Thyroid gland (tissue), 4 donors: ENCODE results near the gene ZNF2.

Experiments
- CTCF ChIP-seq, 6 experiments: fragments of 200-600 bp in 3 of 6; fragments of 450-650 bp in 3 of 6; sonication (generic) in 3 of 6; IDR thresholded peaks; one replicate each; pipeline ENCODE4 v1.5.1; 2016 to 2019; ENCODE audit warnings: antibody characterized with exemption in 6 of 6, mild to moderate bottlenecking in 2 of 6, inconsistent platforms in 1 of 6, moderate library complexity in 1 of 6
- POLR2A ChIP-seq, 2 donors: fragments of 450-650 bp; IDR thresholded peaks; one replicate each; pipeline ENCODE4 v1.6.1; 2017; ENCODE audit warnings: antibody characterized with exemption in 2 of 2, mild to moderate bottlenecking in 2 of 2, moderate library complexity in 1 of 2

- TF ChIP-seq CTCF (IDR thresholded peaks at IDR 0.05) (no peak), POLR2A (IDR thresholded peaks at IDR 0.05) (no peak)
These were observed 66.6 kb downstream of the ZNF2 start for GRCh38 chr2:95232232-95232631.
